ENCODE measurements around the gene TASOR2.

The TASOR2 gene

DNA sequence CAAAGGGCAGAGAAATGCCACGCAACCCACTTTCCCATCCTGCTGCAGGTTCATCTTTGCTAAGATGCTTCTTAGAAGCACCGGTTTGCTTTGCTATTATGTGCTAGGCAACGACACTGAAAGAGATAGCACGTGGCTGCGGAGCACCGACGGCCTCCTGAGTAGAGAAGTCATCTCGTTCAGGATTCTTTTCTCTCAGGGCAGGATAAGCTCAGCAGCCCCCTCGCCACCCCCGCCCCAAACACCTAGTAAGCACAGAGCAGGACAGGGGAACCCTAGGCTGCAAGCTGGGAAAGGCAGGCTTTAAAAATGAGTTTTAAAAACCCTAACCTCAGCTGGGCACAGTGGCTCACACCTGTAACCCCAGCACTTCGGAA is 33.3 kb upstream of the TASOR2 start:
- H3K4me1 Mint-ChIP-seq, result peaks cover 7% of the 10 kb centered on the region
- TF ChIP-seq, protein P1, sequence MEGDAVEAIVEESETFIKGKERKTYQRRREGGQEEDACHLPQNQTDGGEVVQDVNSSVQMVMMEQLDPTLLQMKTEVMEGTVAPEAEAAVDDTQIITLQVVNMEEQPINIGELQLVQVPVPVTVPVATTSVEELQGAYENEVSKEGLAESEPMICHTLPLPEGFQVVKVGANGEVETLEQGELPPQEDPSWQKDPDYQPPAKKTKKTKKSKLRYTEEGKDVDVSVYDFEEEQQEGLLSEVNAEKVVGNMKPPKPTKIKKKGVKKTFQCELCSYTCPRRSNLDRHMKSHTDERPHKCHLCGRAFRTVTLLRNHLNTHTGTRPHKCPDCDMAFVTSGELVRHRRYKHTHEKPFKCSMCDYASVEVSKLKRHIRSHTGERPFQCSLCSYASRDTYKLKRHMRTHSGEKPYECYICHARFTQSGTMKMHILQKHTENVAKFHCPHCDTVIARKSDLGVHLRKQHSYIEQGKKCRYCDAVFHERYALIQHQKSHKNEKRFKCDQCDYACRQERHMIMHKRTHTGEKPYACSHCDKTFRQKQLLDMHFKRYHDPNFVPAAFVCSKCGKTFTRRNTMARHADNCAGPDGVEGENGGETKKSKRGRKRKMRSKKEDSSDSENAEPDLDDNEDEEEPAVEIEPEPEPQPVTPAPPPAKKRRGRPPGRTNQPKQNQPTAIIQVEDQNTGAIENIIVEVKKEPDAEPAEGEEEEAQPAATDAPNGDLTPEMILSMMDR (IDR thresholded peaks at IDR 0.05; ENCODE audit: unreplicated experiment in 3 of 3), result no peak
- H3K27me3 Mint-ChIP-seq (ENCODE audit: low read depth), result no peaks in the 10 kb centered on the region
- H3K27ac Mint-ChIP-seq, result no peak overlapping the region
- H3K9me3 Mint-ChIP-seq, result no peaks in the 10 kb centered on the region
- H3K36me3 Mint-ChIP-seq (ENCODE audit: low read depth), result peaks cover 38% of the 10 kb centered on the region
- no peak overlapping the region for H3K4me3 Mint-ChIP-seq

DNA sequence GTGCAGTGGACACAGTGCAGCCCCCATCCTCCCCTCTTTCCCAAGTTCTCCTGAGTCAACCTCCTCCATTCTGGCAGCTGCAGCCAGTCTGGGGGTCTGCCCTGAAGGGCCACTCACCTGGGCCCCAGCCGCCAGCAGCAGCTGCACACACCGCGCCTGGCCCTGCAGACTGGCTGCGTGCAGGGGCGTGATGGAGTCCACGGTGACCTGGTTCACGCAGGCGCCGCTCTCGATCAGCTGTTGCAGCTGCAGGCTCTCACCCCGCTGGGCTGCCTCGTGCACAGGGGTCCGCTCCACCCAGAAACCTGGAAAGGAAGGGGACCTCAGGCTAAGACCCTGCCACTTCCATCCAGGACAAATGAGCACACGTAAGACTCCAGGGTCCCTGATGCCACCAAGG is 31.9 kb upstream of the TASOR2 start:
- Mint-ChIP-seq H3K9me3 (no peaks in the 10 kb centered on the region), H3K4me1 (no peaks in the 10 kb centered on the region), H3K27ac (no peak overlapping the region), H3K27me3 (ENCODE audit: low read depth) (no peaks in the 10 kb centered on the region), H3K36me3 (ENCODE audit: low read depth) (peaks cover 25% of the 10 kb centered on the region), H3K4me3 (no peak overlapping the region)
- TF ChIP-seq, protein P1 (IDR thresholded peaks at IDR 0.05; ENCODE audit: unreplicated experiment in 3 of 3), result no peak

DNA sequence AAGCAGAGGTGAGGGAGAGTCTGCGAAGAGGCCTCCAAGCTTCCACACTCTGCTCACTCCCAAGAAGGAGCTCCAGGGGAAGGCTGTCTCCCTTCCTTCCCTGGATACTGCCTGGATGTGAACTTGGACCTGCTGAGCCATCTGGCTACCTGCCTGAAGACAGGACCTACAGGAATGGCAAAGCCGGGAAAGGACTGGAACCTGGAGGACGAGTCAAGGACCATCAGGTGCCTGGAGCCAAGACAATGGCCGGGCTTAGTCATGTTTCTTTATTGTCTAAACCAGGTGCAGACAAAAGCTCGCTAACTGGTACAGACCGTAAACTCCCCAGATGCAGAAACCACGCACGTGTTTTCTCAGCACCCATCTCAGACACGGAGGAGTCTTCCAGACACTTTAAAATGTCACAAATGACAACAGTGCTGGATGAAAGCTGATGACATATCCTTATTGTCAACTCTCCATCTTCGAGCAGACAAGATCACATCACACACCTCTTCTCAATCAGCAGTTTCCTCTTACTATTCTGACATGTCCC is 30.4 kb upstream of the TASOR2 start:
- H3K36me3 Mint-ChIP-seq (ENCODE audit: low read depth), result peaks cover 20% of the 10 kb centered on the region
- H3K4me3 Mint-ChIP-seq, result no peak overlapping the region
- H3K27ac Mint-ChIP-seq, result no peak overlapping the region
- TF ChIP-seq, protein P1 (IDR thresholded peaks at IDR 0.05; ENCODE audit: unreplicated experiment in 3 of 3), result no peak
- H3K9me3 Mint-ChIP-seq, result no peaks in the 10 kb centered on the region
- no peaks in the 10 kb centered on the region for H3K27me3 Mint-ChIP-seq (ENCODE audit: low read depth)
- peaks cover 2% of the 10 kb centered on the region for H3K4me1 Mint-ChIP-seq

DNA sequence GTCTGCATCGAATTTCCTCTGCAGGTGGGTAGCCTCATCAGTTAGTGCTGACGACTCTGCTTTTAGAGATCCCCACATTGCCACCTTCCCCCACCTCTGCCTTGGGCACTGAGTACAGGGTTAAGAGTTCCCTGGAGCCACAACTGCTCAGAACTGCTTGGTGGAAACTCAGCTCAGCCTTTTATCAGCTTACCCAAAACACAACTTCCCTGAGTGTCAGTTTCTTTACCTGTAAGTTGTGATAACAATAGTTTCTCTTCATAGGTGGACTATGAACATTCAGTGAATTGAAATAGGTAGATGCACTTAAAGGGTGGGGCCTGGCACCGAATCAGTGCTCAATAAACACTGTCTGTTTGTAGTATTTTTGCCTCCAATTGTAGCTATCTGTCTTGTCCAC is 29.5 kb upstream of the TASOR2 start:
- Mint-ChIP-seq H3K27me3 (ENCODE audit: low read depth) (no peaks in the 10 kb centered on the region), H3K9me3 (no peaks in the 10 kb centered on the region), H3K4me3 (no peak overlapping the region), H3K4me1 (peaks cover 9% of the 10 kb centered on the region), H3K27ac (no peak overlapping the region), H3K36me3 (ENCODE audit: low read depth) (peaks cover 14% of the 10 kb centered on the region)
- TF ChIP-seq, protein P1 (IDR thresholded peaks at IDR 0.05; ENCODE audit: unreplicated experiment in 3 of 3), result no peak

DNA sequence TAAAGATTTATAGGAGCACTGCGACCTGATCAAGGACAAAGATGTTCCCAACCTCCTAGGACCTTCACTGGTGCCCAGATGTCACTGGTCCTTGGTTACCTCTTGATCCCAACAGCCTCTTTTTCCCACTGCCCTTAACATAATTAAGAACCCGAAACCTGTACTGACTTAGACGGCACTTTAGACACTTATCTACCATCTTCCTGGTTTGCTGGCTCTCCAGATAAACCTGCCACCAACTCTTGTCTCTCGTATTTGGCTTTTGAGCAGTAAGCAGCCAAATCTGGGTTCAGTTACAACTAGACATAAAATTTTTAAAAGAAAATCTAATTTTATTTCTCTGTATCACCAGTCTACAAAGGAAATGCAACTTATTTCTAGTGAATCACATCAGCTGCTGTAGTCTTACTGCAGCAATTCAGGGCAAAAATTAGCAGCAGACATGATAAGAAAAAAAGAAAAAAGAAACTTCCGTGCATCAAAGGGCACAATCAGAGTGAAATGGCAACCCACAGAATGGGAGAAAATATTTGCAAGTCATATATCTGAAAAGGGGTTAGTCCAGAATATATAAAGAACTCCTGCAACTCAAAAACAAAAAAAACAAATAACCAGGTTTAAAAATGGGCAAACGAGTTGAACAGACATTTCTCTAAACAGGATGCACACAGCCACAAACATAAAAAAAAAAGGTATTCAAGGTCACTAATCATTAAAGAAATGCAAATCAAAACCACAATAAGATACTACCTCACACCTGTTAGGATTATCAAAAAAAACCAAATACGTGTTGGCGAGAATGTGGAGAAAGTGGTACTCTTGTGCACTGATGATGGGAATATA is 27.7 kb upstream of the TASOR2 start:
- Mint-ChIP-seq H3K4me3 (no peak overlapping the region), H3K4me1 (peaks cover 15% of the 10 kb centered on the region), H3K27me3 (ENCODE audit: low read depth) (no peaks in the 10 kb centered on the region), H3K9me3 (no peaks in the 10 kb centered on the region), H3K36me3 (ENCODE audit: low read depth) (peaks cover 1% of the 10 kb centered on the region), H3K27ac (no peak overlapping the region)
- TF ChIP-seq, protein P1 (IDR thresholded peaks at IDR 0.05; ENCODE audit: unreplicated experiment in 3 of 3), result no peak

Data from nephron (organoid).